ENCODE results near the gene OR6K3.

DNA sequence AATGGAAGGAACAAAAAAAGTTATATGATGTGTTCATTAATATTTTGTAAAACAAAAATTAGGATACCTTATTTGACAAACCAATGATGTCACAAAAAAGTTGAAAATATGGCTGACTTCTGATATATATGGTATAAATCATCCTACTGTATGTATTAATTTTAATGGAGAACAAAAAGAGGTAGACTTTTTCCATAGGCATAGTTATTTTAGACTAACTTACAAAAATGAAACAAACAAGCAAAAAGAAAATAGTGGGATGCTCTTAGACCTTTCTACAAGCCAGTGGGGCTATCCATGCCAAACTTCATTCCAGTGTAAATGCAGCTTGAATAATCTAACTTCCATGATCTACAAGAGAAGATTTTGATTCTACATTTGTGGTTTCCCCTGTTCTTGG, 33.5 kb downstream of the OR6K3 start:
- TF ChIP-seq POLR2A (IDR thresholded peaks at IDR 0.05; ENCODE audit: low read length) (no peak), GATA1 (IDR thresholded peaks at IDR 0.05; ENCODE audit: low read depth, low read length) (no peak)
